CD4-positive, alpha-beta T cell treated with Interleukin-17A for 1 hour (primary cell): ENCODE results near the gene WBP1L.
"Not testable (repeated sequence)": the region's sequence is repeated elsewhere in the genome, so short reads cannot be mapped to it uniquely, and the experiment has no call there.

Source experiments
- DNase-seq: peaks from one replicate; pipeline ENCODE4 v3.0.0-alpha.2; 2020

WBP1L gene

DNA sequence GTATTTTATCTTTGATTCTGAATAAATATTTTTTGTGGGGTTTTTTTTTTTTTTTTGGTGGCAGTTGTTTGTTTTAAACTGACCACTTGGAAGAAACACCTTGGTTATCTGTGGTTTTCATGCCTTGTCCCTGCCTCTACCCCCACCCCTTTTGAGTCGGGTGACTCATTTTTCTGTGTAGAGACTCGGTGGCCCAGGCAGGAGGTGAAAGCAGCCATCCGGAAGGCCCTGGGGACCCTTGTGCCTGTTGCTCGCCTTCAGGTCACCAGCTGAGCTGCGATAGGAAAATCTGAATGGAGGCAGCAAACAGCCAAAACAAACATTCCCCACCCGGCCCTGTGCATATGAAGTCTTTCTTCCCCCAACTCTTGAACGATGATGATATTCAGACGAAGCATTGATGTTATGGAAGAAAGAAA, 70.7 kb downstream of the WBP1L start:
- no peak for DNase-seq

DNA sequence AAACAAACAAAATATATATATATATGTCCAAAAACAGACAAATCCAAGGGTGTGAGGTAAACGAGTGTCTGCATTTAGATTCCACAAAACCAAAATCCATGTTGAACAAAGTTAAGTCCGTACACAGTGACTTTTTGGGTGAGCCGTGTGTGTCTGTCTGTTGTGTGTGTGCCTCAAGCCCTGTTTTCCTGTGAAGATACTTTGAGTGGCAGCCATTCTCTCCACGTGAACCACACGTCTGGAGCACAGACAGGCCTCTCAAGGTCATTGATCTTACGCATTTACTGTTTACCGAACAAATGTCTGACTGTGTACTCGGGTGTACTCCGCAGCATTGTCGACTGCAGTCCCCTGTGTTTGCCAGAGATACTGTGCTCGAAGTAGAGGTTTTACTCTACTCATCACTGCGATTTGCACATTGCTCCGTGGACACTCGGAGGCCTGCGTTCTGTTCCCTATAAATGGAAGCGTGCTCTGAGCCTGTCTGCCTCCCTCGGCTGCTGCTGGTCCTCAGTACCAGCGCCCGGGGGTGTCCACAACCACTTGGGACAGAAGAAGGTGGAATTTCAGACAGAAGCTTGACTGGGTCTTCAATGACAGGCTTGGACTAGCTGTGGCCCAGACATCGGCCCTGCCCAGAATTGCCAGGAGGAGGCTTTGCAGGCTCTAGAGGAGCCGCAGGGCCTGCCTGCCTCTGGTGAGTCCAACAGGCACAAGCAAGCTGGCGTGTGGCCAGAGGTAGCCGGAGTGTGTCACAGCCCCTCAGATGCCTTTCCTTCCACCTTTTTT, 71.3 kb downstream of the WBP1L start:
- no peak for DNase-seq

DNA sequence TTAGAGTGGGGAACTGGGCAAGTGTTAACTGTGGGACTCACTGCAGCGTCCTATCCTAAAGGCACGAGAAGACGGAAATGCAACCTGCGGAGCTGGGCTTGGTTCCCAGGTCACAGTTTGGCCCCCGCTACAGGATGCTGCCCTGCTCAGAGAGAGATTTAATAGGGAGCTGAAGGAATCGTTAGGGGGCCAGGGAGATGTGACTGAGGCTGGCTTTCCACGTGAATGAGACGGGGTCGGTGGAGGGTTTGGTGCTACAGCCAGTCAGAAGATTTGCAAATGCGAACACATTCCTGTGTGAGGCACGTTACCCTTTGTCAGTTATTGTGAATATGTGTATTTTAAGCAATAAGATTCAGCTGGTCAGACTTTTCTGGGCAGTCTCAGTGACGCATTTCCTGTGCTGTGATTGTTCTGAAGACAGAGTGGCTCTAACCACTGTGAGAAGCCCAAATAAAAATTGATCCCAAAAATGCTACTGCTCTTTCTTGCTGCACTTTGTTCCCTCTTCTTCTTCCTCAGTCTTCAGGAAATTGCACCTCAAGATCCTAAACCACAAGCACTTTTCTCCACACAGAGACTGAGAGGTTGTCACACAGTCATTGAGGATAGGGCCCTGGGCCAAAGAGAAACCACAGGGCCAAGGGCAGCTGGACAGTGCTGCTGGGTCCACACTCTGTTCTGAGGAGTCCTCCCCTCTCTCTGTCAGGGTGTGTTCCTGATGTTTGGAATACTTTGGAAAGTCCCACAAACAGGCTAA, 72.2 kb downstream of the WBP1L start:
- peak; percentile 10 for DNase-seq

DNA sequence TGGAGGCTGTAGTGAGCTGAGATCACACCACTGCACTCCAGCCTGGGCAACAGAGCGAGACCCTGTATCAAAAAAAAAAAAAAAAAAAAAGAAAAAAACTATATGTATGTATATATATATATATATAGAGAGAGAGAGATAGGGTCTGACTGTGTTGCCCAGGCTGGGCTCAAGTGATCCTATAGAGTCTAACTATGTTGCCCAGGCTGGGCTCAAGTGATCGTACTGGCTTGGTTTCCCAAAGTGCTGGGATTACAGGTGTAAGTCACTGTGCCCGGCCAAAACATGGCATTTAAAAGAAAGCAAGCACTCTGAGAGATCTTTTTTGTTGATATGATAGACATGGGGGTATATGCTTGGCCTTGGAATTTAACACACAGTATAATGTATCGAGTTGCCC, 73.4 kb downstream of the WBP1L start:
- DNase-seq = no peak

DNA sequence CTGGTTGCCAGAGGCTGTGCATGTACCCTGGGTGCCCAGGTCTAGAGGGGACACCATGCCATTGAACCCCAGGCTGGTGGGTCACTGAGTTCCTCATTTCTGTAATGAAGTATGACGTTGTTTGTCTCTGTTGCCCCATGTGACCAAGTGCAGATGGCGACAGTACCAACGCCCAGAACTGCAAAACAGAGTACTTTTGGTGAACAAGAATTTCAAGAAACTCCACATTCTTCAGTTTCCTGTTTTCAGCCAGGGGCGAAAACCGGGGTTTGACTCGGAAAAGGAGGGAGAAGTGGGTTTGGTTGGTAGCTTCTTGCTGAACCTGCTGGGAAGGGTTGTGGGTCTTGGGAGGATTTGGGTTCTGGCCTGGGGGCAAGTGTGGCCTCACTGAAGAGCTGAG, 75.3 kb downstream of the WBP1L start:
- peak; percentile 24 for DNase-seq

DNA sequence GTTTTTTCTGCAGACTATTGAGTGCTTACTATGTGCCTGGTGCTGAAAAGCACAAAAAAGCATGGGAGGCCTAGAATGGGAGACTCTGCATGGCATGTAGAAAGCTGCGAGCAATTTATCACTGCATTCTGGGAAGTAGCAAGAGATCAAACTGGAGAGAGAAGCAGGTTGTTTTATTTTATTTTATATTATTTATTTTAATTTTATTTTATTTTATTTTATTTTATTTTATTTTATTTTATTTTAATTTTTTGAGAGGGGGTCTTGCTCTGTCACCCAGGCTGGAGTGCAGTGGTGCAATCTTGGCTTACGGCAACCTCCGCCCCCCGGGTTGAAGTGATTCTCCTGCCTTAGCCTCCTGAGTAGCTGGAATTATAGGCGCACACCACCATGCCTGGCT, 76.3 kb downstream of the WBP1L start:
- DNase-seq = not testable (repeated sequence)

DNA sequence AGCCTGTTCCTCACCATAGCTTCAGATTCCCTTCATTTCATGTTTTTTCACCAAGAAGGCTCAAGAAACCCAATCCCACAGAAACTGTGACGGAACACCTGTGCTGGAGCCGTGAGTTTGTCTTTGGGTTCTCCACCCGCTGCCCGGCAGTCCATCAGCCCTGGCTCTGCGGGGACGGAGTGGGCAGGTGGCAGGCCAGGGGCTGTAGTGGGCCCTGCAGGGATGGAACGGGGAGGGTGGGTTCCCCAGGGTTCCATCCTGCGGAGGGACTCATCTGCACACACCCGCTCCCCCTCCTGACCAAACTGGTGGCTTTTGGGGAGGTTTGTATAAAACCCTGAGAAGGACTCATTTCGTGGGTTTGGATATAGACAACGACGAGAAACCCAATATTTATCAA, 78.5 kb downstream of the WBP1L start:
- DNase-seq = no peak

DNA sequence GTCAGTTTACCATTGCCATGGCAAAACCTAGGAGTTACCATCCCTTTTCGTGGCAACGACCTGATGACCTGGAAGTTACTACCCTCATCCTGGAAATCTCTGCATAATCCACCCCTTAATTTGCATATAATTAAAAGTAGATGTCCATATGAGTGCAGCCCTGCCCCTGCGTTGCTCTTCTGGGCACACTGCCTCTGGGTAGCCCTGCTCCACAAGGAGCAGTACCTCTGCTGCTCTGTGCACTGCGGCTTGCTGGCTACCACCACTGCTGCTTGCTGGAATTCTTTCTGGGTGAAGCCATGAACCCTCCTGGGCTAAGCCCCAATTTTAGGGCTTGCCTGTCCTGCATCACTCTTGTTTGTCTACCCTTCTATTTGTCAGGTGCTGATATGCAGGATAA, 80.9 kb downstream of the WBP1L start:
- no peak for DNase-seq

DNA sequence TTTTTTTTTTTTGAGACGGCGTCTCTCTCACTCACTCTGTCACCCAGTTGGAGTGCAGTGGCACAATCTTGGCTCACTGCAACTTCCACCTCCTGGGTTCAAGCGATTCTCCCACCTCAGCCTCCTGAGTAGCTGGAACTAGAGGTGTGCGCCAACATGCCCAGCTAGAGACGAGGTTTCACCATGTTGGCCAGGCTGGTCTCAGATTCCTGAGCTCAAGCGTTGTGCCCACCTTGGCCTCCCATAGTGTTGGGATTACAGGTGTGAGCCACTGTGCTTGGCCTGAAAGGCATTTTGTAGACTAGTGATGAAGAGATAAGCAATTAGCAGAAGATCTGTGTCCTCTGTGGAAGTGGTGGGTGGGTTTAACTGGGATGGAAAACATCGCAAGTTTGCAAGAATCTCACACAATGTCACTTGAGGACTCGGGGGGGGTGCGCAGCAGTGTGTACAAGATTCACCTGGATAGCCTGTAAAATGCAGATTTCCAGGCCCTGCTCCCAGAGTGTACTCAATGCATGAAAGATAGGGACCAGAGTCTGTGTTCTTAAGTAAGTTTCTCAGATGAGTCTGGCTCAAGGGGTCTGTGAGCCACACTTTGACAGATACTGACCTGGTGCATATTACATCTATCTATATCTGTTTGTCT, 82.5 kb downstream of the WBP1L start:
- DNase-seq = no peak

DNA sequence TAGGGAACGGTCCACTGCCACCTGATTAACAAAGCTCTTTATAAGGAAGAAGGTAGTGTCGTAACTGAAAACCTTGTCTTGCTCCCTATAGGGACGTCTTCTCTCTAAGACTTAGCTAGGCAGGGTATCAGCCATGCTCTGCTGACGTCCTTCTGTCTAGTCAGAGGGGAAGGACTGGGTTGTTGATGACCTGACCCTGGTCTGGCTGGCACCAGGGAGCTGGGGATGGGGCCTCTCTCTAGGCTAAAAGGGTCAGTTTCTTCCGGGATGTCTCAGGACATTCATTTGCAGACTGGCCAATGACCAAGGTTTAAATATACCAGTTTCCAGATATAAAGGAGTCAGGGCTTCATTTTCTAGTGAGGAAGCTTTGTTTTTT, 83.8 kb downstream of the WBP1L start:
- DNase-seq = no peak

DNA sequence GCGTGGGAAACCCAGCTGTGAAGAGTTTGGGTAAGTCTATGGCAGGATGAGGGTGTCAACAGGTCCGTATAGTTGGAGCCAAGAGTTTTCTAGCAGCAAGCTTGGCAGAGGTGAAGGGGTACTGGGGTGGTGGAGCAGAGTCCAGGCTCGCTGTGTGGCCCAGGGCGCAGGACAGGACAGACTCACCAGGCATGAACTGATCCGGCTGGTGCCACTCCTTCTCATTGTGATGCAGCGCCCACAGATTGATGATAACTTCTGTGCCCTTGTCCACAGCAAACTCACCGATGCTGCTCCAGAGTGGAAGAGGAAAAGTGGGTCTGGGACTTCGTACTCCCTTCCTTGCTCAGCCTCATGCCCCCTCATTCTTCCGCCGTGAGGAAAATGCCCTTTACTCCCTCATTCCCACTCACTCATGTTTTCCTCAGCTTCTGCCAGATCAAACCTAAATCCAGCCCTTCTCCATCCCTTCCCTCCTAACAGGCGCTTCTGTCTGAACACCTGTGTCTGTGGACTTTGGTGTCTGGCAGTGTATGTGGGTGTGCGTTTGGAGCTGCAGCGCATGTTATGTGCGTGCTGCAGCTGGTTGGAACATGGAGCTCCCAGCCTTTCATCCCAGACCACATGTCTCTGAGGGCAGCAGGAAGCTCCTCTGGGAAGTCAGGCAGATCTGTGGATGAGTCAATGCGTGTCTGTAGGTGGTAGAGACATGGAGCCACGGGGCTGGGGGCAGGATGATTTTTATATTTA, 87.7 kb downstream of the WBP1L start:
- no peak for DNase-seq

DNA sequence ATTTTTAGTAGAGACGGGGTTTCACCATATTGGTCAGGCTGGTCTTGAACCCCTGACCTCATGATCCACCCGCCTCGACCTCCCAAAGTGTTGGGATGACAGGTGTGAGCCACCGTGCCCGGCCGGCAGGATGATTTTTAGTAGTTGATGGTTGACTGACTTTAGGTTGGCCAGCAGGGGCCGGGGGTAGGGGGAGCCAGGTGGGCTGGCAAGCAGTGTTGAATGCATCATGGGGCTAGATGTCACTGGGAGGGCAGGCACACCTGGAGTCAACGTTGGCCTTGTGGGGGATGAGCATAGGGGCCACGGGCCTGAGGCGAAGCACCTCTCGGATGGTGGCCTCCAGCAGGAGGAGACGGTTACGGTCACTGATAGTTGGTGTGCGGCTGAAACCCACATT, 88.5 kb downstream of the WBP1L start:
- DNase-seq = no peak

DNA sequence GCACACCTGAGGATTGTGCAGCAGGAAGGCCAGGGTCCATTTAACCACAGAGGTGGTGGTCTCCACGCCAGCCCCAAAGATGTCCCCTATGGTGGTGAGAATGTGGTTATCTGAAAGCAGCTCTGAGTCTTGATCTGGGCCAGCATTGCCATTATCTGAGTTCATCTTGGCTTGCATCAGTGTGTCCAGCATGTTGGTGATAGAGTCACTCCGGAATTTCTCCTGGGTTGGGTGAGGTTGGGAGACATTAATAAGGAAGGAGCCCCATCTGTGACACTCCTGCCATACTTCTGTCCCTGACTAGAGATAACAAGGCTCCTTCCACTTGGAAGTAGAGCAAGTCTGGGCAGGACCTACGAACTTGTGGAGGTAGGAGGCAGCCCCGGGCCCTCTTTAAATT, 89.2 kb downstream of the WBP1L start:
- no peak for DNase-seq

DNA sequence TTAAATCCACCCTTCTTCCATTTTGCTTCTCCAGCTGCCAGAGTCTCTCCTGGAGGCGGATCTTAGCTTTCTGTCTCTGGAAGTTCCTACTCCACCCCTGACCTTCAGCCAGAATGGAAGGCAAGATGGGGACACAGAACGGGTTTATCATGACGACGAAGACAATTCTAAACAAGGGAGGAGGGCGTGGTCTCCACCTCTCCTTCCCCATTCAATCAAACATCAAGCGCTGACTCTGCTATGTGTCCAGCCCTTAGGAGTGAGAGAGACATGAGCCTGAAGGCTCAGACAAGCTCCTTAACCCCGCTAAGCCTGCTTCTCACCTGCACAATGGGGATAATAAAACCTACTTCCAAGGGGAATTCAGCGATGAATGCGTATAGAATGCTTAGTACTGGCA, 90.4 kb downstream of the WBP1L start:
- DNase-seq = no peak

DNA sequence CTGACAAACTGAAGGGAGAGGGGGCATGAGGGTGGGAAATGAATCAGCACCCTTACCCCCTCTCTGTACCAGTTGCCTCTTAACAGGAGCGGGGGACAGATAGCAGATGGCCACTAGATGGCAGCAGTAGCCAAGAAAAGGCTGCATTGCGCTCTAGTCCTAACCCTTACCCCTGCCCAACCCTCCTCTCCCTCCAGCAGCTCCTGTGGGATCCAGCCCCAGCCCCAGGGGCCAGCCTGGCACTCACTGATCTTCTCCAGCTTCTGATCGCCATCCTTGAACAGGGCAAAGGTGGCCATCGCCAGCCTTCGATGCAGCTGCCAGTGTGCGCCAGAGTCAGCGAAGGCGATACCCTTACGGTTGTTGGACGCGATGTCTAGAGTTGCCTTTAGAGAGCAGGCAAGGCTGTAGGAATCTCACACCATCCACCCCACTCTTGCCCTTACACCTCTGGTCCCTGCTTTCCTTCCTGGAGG, 91.3 kb downstream of the WBP1L start:
- peak; percentile 74 for DNase-seq

DNA sequence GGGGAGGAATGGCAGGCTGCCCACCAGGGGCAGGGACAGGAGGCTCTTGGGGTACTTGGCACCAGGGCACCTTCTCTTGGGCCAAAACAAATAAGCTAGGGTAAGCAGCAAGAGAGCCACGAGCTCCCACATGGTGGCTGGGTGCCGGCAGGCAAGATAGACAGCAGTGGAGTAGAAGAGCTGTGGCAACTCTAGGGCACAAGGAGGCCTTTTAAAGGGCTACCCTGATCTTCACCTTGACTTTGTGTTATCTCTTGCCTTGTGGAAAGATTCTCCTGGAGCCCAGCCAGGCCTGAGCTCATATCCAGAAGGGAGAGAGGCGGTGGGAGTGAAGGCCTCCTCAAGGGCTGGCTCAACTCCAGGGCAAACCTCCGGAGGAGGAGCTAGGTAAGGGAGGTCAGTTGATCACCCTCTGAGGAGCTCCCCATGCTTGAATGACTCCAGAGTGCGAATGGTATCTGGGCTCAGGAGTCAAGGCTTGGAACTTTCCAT, 93.5 kb downstream of the WBP1L start, which contains the start of gene CYP17A1:
Gene CYP17A1 (minus strand): TSS at position 184 of the 492 bp plus-strand sequence. CDS start 52 bp downstream, at position 132.
- DNase-seq = no peak

DNA sequence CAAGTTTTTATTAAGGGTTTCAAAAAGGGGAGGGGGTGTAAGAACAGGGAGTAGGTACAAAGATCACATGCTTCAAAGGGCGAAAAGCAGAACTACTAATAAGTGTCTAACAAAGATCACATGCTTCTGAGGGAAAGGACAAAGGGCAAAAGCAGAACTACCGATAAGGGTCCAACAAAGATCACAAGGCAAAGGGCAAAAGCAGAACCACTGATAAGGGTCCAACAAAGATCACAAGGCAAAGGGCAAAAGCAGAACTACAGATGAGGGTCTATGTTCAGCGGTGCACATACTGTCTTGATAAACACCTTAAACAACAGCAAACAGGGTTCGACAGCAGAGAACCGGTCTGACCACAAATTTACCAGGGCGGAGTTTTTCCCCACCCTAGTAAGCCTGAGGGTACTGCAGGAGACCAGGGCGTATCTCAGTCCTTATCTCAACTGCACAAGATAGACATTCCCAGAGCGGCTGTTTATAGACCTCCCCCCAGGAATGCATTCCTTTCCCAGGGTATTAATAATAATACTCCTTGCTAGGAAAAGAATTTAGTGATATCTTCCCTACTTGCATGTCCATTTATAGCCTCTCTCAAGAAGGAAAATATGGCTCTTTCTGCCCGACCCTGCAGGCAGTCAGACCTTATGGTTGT, 94.7 kb downstream of the WBP1L start:
- DNase-seq = not testable (repeated sequence)

DNA sequence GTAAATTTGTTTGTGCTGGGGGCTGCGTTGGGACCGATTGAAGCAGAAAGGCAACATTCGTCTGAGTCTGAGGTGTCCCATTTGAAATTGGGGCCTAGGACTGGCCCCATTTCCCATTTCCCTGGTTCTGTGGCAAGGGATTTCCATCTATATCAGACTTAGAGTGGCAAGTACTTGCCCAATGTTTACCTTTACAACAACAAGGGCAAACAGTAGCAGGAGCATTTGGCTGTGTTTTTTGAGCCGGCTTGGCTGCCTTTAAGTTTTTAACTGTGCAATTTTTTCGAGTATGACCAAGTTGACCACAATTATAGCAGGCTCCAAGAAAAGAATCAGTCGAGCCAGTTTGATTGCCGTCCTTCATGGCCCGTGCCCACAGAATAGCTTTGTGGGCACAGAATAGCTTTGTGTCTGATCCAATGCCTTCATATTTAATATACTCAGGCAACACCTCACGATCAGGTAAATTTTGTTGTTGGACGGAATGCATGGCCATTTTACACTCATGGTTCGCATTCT, 98.1 kb downstream of the WBP1L start:
- no peak for DNase-seq

DNA sequence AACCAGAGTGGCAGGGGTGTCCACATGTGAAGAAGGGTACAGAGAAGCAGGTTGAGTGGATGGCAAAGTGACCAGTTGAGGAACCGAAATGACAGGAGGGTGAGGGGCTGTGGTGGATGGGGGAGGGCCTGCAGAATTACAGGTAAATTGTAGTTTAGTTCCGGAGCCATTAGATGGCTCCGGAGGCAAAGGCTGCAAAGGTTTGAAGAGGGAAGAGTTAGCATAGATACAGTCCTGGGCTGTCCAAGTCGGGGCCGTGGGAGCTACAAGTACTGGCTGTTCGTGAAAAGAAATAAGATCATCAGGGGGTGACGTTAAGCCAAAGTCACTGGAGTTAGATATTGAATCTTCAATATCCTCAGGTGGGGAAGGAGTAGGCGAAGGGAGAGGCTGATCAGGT, 99.4 kb downstream of the WBP1L start:
- not testable (repeated sequence) for DNase-seq

DNA sequence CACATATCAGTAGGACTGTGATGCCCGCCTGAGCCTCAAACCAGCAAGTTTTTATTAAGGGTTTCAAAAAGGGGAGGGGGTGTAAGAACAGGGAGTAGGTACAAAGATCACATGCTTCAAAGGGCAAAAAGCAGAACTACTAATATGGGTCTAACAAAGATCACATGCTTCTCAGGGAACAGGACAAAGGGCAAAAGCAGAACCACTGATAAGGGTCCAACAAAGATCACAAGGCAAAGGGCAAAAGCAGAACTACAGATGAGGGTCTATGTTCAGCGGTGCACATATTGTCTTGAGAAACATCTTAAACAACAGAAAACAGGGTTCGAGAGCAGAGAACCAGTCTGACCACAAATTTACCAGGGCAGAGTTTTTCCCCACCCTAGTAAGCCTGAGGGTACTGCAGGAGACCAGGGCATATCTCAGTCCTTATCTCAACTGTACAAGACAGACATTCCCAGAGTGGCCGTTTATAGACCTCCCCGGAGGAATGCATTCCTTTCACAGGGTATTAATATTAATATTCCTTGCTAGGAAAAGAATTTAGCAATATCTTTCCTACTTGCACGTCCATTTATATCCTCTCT, 100.5 kb downstream of the WBP1L start:
- DNase-seq = not testable (repeated sequence)

DNA sequence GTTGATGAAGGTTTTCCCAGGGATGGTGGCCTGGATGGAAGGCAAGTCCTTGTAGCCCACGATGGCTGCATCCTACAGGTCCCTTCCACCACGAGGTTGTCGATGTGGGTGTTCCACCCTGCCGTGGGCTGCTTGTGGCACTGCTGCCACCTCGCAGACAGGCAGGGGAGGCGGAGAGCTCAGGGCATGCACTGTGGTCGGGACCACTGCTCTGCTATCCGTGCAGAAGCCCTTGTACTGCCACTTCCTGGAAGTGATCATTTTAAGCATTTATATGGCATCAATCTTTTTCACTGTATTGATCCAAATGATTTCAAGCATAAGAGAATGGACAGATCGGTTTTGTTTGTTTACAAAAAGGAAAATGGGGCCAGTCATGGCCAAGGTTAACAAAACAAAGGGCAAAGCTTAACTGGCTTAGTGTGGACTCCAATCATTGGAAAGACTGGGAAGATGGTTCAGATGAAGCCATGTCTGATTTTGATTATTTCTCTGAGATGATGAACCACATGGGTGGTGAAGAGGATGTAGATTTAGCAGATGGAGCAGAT, 101.7 kb downstream of the WBP1L start:
- no peak for DNase-seq
